Neural cell (in vitro differentiated cells): ENCODE data around the gene ADGRD1. TPM values are rescaled to one million over a fixed set of nuclear protein-coding genes. Genes with fewer than 3 reads are reported as not detected.

Source experiments
- H2AFZ ChIP-seq: fragments of 200-600, 300-800 bp; sonication (generic), shearing (Covaris generic); 2 replicates; pipeline ENCODE4 v1.6.0; 2014; ENCODE audit warnings: low read depth, mild to moderate bottlenecking, antibody characterized with exemption, low read length, moderate library complexity
- H3F3A ChIP-seq: fragments of 200-600 bp; shearing (Covaris generic); 2 replicates; pipeline ENCODE4 v1.6.1; 2016; ENCODE audit warnings: mild to moderate bottlenecking, moderate library complexity, mixed read lengths, antibody characterized with exemption, low read length; ENCODE audit not compliant: insufficient read depth, poor library complexity, severe bottlenecking
- H3K27ac ChIP-seq: fragments of 200-600, 300-800 bp; sonication (generic), shearing (Covaris generic); 2 replicates; pipeline ENCODE4 v1.5.1; 2014; ENCODE audit warnings: mild to moderate bottlenecking, low read length, moderate library complexity
- H3K27me3 ChIP-seq: fragments of 300-800, 200-600 bp; sonication (generic), shearing (Covaris generic); 2 replicates; pipeline ENCODE4 v1.6.0; 2014; ENCODE audit warnings: mild to moderate bottlenecking, low read depth, low read length, moderate library complexity; ENCODE audit not compliant: insufficient read depth
- H3K36me3 ChIP-seq: fragments of 300-800, 200-600 bp; sonication (generic), shearing (Covaris generic); 2 replicates; pipeline ENCODE4 v1.5.1; 2014; ENCODE audit warnings: mild to moderate bottlenecking, antibody characterized with exemption, low read length, moderate library complexity; ENCODE audit not compliant: insufficient read depth
- H3K4me2 ChIP-seq: fragments of 300-800, 200-600 bp; sonication (generic), shearing (Covaris generic); 2 replicates; pipeline ENCODE4 v1.6.0; 2014; ENCODE audit warnings: mild to moderate bottlenecking, low read length
- H3K4me3 ChIP-seq: fragments of 300-800, 200-600 bp; sonication (generic), shearing (Covaris generic); 2 replicates; pipeline ENCODE4 v1.5.1; 2014; ENCODE audit warnings: mild to moderate bottlenecking, low read length, moderate library complexity
- H3K79me2 ChIP-seq: fragments of 200-600 bp; shearing (Covaris generic); replicated peaks from 2 replicates; pipeline ENCODE4 v1.6.0; 2014; ENCODE audit warnings: mild to moderate bottlenecking, low read length, moderate library complexity; ENCODE audit not compliant: insufficient read depth
- H3K9ac ChIP-seq: fragments of 300-800, 200-600 bp; sonication (generic), shearing (Covaris generic); 2 replicates; pipeline ENCODE4 v1.6.1; 2016; ENCODE audit warnings: mild to moderate bottlenecking, low read length, mixed read lengths
- H3K9me2 ChIP-seq: fragments of 200-600 bp; shearing (Covaris generic); 2 replicates; pipeline ENCODE4 v1.6.1; 2016; ENCODE audit warnings: mild to moderate bottlenecking, low read length, mixed read lengths; ENCODE audit not compliant: insufficient read depth
- H3K9me3 ChIP-seq: fragments of 200-600, 300-800 bp; sonication (generic), shearing (Covaris generic); 2 replicates; pipeline ENCODE4 v1.6.1; 2016; ENCODE audit warnings: mild to moderate bottlenecking, mixed run types, low read length, moderate library complexity, mixed read lengths
- H4K20me1 ChIP-seq: fragments of 200-600 bp; shearing (Covaris generic); 2 replicates; pipeline ENCODE4 v1.6.1; 2016; ENCODE audit warnings: mild to moderate bottlenecking, mixed run types; ENCODE audit not compliant: insufficient read depth
- EP300 ChIP-seq: fragments of 450-650 bp; conservative IDR thresholded peaks from 2 replicates; pipeline ENCODE4 v1.6.1; 2014; ENCODE audit warnings: antibody characterized with exemption, mild to moderate bottlenecking, moderate library complexity; ENCODE audit not compliant: poor library complexity, severe bottlenecking
- EZH2 ChIP-seq: fragments of 200-600, 300-800 bp; shearing (Covaris generic), sonication (generic); IDR thresholded peaks from 2 replicates; pipeline ENCODE4 v1.6.1; 2014; ENCODE audit warnings: antibody characterized with exemption, low read length, borderline replicate concordance, mild to moderate bottlenecking; ENCODE audit not compliant: insufficient read depth, poor library complexity, severe bottlenecking
- MXI1 ChIP-seq: fragments of 450-650 bp; conservative IDR thresholded peaks from 2 replicates; pipeline ENCODE4 v1.6.1; 2014; ENCODE audit warnings: antibody characterized with exemption, mild to moderate bottlenecking; ENCODE audit not compliant: poor library complexity, severe bottlenecking
- POLR2AphosphoS5 ChIP-seq: IDR thresholded peaks from 2 replicates; pipeline ENCODE4 v1.6.1; 2012
- RAD21 ChIP-seq: fragments of 450-650 bp; conservative IDR thresholded peaks from 2 replicates; pipeline ENCODE4 v1.6.1; 2014; ENCODE audit warnings: antibody characterized with exemption, mild to moderate bottlenecking, moderate library complexity
- REST ChIP-seq: IDR thresholded peaks from 2 replicates; pipeline ENCODE4 v1.6.1; 2012; ENCODE audit warnings: borderline replicate concordance
- SMC3 ChIP-seq: fragments of 450-650 bp; conservative IDR thresholded peaks from 2 replicates; pipeline ENCODE4 v1.6.1; 2014; ENCODE audit warnings: antibody characterized with exemption, mild to moderate bottlenecking, moderate library complexity; ENCODE audit not compliant: poor library complexity
- TAF1 ChIP-seq: IDR thresholded peaks from 2 replicates; pipeline ENCODE4 v1.6.1; 2012; ENCODE audit warnings: low read depth
- polyA plus RNA-seq: library from polyadenylated mRNA; depleted of rRNA; stranded (reverse); fragments of >200 nt; gene quantifications from 2 replicates; pipeline ENCODE4 v1.2.3, GENCODE V29; 2014
- TF ChIP-seq, protein P1 (sequence below): fragments of 450-650 bp; IDR thresholded peaks from 2 replicates; pipeline ENCODE4 v1.5.1; 2014; ENCODE audit warnings: antibody characterized with exemption, mild to moderate bottlenecking, moderate library complexity; ENCODE audit not compliant: poor library complexity, severe bottlenecking

ADGRD1 gene
- polyA plus RNA-seq, 1 donor from 2014 or later, result 1.7 TPM

DNA sequence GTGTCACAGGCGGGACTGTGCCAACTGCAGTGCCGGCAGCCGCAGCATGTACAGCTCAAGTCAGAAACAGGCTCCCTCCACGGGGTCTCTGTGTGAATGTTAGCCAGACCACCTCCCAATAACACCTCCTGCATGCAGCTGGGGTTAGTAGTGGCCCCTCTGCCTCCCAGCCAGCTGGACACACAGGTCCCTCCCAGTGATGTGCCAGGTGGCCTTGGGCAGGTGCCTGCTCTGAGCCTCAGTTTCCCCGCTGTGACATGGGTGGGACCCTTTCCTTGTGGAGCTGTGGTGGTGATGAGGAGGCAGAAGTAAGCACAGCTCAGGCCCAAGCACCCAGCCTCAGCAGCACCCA lies 139.9 kb downstream of the ADGRD1 start:
- Histone ChIP-seq H3K9me2 (no peaks in the 10 kb centered on the region), H3K79me2 (no peaks in the 10 kb centered on the region), H3K4me2 (no peak overlapping the region), H4K20me1 (no peaks in the 10 kb centered on the region), H3K9ac (no peak overlapping the region), H2AFZ (no peak overlapping the region), H3K27ac (no peak overlapping the region), H3F3A (no peaks in the 10 kb centered on the region), H3K4me3 (no peak overlapping the region), H3K9me3 (no peaks in the 10 kb centered on the region), H3K36me3 (no peaks in the 10 kb centered on the region), H3K27me3 (no peaks in the 10 kb centered on the region)
- TF ChIP-seq SMC3 (no peak), EP300 (no peak), EZH2 (no peak), MXI1 (no peak)
- TF ChIP-seq, protein P1, sequence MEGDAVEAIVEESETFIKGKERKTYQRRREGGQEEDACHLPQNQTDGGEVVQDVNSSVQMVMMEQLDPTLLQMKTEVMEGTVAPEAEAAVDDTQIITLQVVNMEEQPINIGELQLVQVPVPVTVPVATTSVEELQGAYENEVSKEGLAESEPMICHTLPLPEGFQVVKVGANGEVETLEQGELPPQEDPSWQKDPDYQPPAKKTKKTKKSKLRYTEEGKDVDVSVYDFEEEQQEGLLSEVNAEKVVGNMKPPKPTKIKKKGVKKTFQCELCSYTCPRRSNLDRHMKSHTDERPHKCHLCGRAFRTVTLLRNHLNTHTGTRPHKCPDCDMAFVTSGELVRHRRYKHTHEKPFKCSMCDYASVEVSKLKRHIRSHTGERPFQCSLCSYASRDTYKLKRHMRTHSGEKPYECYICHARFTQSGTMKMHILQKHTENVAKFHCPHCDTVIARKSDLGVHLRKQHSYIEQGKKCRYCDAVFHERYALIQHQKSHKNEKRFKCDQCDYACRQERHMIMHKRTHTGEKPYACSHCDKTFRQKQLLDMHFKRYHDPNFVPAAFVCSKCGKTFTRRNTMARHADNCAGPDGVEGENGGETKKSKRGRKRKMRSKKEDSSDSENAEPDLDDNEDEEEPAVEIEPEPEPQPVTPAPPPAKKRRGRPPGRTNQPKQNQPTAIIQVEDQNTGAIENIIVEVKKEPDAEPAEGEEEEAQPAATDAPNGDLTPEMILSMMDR, result no peak

GRCh38 chr12:131093971-131094830 lies 140.5 kb downstream of the ADGRD1 start:
- Histone ChIP-seq H3K9me3 (no peaks in the 10 kb centered on the region), H3K79me2 (no peaks in the 10 kb centered on the region), H4K20me1 (no peaks in the 10 kb centered on the region), H3K27ac (no peak overlapping the region), H3K9me2 (no peaks in the 10 kb centered on the region), H2AFZ (no peak overlapping the region), H3K36me3 (no peaks in the 10 kb centered on the region), H3F3A (no peaks in the 10 kb centered on the region), H3K4me3 (no peak overlapping the region), H3K4me2 (no peak overlapping the region), H3K9ac (no peak overlapping the region), H3K27me3 (no peaks in the 10 kb centered on the region)
- TF ChIP-seq SMC3 (no peak), RAD21 (no peak), TAF1 (no peak), EZH2 (no peak), REST (no peak), EP300 (no peak), POLR2AphosphoS5 (no peak), MXI1 (no peak)
- TF ChIP-seq, protein P1, result no peak
